ENCODE measurements around the gene DLD.
"Not testable (repeated sequence)": the region's sequence is repeated elsewhere in the genome, so short reads cannot be mapped to it uniquely, and the experiment has no call there.

DLD gene

DNA sequence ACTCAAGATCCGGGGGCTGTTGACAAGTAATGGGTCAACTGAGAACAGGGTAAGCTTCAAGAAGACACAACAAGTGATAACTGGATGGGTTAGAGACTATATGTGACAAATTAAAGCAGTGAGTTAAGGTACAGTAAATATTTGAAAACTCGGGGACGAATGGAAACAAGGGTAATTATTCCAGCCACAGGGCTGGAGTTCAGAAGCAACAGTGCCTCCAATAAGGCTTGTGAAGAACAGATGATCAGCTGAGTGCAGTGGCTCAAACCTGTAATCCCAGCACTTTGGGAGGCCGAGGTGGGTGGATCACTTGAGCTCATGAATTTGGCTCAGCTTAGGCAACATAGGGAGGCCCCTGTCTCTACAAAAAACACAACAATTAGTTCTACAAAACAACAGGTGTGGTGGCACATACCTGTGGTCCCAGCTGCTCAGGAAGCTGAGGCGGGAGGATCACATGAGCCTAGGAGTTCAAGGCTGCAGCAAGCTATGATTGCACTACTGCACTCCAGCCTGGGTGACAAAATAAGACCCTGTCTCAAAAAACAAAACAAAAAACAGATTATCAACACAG lies 20.5 kb upstream of the DLD start:
- Histone ChIP-seq H3K27ac (no peak overlapping the region), H3K4me3 (no peak overlapping the region)

DNA sequence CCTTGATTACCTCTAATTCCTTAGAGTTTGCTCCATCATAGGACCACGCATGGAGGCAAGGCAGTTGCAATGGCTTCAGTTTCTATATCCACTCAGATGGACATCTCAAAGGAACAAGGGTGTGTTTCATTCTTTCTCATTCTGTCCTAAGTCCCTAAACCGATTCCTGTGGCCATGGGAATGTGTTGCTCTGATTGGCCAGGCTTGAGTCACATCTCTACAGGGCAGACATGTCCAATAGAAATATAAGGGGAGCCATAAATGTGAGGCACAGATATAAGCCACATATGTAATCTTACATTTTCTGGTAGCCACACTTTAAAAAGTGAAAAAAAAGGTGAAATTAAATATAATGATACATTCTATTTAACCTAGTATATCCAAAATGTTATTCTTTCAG lies 16.9 kb upstream of the DLD start:
- Histone ChIP-seq H3K4me3 (no peak overlapping the region), H3K27ac (no peak overlapping the region)

DNA sequence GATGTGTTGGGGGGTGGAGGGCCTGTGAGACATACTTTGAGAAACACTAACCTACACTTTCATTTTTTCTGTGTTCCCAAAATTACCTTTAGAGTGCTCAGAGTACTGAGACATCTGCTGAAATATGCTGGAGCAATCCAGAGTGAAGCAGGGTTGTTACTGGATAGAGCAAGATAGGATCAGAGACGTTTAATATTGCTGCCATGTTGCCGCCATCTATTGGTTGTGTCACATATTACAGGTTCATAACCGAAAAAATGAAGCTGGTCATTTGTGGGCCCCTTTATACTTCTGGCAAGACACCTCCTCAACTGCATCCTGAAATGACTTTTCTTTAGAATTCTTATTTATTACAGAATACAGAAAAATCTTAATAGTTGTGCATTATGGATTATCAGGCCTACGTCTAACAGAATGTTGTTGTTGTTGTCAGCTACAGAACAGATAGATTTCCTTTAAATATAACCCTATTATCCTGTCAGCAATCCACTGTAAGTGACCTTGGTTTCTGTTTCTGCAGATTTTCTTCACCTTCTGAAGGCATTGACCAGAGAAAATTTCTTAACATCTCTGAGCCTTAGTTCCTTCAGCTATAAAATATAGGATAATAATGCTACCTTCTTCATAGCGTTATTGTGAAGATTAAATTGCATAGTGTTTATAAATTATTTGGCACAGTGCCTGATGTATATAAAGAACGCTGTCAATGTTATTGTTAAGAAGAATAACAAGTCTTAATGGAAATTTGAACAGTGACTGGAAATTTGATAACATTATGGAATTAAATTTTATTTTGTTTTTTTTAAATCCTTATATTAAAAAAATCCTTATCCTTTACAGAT lies 16.2 kb upstream of the DLD start:
- H3K27ac ChIP-seq = no peak overlapping the region
- H3K4me3 ChIP-seq = no peak overlapping the region

DNA sequence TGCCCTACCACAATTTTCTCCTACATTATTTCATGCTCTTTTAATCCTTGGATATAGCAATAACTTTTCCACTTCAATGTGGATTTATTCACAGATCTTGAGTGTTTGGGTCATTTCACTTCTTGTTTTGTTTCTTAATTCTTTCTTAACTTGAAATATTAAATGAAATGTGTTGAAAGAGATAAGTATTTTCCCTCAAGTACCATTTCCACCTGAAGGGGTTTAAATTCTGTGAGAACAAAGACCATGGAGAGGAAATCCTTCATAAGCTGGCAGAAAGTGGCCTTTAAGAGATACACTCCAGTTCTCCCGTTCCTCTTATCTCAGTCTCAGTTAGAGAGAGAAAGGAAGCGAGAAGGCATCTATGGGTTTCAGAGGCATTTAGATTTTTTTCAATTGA lies 14.1 kb upstream of the DLD start:
- Histone ChIP-seq H3K4me3 (no peak overlapping the region), H3K27ac (no peak overlapping the region)

DNA sequence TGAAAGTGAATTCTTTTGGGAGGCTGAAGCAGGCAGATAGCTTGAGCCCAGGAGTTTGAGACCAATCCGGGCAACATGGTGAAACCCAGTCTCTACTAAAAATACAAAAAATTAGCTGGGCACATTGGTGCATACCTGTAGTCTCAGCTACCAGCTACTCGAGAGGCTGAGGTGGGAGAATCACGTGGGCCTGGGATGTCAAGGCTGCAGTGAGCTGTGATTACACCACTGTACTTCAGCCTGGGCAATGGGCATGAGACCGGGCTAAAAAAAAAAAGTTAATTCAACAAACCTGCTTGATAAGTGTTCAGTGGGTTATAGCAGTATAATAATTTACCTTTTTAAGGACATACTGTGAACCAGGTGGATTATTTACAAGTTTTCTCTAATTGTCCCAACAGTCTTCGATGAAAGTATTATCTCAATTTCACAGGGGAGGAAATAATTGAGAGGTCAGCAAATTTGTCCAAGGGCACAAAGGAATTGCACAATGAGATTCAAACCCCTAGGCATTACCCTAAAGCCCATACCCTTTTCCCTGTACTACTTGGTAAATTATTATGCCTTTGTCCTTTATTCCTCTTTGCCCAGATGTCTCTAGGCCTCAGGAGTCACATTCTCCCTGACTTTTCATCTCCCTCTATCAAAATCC lies 13.1 kb upstream of the DLD start:
- H3K27ac ChIP-seq = no peak overlapping the region
- H3K4me3 ChIP-seq = no peak overlapping the region

DNA sequence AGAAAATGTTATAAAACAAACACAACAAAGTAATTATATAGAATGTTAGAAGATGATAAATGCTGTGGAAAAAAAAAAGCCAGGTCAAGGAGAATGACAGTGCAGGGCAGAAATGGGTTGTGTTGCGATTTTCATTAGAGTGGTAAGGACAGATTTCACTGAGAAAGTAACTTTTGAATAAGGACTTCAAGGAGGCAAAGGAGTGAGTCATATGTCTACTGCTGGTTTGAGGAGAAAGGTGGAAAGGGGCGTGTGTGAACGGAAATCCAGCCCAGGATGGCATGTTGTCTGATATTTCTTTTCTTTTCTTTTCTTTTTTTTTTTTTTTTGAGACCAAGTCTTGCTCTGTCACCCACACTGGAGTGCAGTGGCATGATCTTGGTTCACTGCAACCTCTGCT lies 12.3 kb upstream of the DLD start:
- no peak overlapping the region for H3K27ac ChIP-seq
- no peak overlapping the region for H3K4me3 ChIP-seq

DNA sequence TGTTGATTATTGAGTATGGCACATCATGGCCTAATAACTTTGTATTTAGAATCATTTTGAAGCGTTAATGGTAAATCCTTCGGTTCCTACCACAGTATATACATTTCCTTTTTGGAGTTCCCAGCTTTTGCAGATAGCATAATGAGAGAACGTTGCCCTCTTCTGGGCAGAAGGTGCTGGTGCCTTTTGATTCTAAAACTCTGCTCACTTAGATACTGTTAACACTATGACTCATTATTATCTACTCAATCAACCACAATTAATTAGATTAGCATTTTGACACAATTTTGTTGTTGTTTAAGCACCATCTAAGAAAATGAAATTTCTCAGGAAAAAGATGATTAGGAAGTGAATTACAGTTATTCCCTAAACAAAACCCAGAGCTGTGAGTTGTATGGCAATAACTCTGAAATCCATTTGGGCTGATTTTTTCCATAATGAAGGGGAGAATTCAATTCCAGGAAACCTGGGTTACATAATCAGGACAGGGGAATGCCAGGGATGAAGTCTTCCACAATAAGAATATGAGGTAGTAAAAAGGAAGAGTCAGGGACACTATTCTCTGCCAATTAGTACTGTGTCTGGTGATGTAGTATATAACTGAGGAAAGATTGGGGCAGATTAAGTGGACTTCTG lies 11.5 kb upstream of the DLD start:
- no peak overlapping the region for H3K27ac ChIP-seq

DNA sequence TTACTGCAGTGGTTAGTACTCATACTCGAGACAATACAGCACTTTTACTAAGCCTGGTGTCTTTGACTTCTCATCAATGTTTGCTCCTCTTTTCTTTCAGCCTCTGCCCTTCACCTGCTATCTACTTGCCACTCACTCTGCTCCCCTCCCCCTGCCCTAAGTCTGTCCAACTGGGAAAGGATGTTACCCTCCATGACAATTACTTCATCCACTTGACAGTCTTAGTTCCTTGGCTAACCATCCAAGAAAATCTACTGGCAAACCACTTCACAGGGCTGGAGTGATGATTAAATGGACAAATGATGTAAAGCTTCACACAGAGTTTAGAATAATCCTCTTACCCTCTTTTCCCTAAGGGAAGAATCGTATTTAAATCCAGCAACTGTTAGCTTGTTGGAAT lies 8.2 kb upstream of the DLD start:
- H3K27ac ChIP-seq = no peak overlapping the region
- H3K4me3 ChIP-seq = no peak overlapping the region

More for the DNA sequence above, 11.5 kb upstream of the DLD start:
- H3K4me3 ChIP-seq = no peak overlapping the region

DNA sequence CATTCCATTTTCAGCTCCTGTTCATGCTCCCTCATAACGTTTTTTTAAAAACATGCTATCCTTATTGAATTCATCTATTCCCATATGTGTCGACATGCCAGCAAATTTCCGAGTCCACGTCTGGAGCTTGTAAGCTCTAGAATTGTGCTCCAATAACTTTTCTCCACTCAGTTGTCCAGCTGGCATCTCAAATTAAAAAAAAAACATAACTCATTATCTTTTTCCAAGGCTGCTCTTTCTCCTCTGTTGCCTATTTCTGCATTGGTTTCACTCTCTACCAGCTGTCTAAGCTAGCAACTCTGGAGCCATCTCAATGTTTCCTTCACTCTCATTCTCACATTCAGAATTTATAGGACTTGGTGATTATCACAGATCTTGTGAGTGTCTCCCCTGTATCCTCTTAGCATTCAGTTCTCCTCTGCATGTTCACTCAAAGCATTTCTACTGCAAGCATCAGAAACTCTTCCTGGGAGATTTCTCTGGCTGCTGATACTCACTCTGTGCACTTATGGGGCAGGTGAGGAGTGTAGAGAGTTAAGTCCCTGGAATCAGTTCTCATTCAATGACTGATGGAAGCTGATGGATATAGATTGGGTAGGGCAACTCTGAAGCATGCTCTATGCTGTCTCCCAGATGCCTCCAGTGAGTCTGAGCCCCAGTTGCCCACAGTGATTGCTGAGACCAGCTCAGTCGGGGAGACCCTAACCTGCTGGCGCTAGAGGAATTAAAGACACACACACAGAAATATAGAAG lies 6.7 kb upstream of the DLD start:
- Histone ChIP-seq H3K4me3 (no peak overlapping the region), H3K27ac (no peak overlapping the region)

DNA sequence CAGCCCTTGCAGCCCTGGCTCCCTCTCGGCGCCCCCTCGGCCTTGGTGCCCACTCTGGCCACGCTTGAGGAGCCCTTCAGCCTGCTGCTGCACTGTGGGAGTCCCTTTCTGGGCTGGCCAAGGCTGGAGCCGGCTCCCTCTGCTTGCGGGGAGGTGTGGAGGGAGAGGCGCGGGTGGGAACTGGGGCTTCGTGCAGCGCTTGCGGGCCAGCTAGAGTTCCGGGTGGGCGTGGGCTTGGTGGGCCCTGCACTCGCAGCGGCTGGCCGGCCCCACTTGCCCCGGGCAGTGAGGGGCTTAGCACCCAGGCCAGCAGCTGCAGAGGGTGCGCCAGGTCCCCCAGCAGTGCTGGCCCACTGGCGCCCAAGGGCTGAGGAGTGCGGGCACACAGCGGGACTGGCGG lies 3.2 kb upstream of the DLD start:
- H3K4me3 ChIP-seq, H3K27ac ChIP-seq: not testable (repeated sequence)

DNA sequence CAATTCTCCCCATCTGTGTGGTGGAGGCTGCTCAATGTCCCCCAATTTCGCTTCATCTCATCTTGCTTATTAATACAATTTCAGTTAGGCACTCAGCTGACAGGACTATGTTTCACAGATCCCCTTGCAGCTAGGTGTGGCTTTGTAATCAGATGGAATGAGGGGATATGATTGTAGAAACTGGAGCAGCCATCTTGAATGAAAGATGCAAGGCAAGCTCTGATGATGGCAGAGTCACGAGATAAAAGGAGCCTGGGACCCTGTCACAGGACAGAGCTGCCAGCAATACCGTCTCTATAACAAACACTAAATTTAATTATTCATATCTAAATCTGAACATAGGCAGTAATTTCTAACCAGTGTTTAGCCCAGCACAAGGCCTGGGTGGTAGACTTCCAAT lies 991 bp upstream of the DLD start:
- Histone ChIP-seq H3K4me3 (no peak overlapping the region), H3K27ac (peak overlapping the region in 9 of 21 experiments; percentile 86 to 98 (median 96))

DNA sequence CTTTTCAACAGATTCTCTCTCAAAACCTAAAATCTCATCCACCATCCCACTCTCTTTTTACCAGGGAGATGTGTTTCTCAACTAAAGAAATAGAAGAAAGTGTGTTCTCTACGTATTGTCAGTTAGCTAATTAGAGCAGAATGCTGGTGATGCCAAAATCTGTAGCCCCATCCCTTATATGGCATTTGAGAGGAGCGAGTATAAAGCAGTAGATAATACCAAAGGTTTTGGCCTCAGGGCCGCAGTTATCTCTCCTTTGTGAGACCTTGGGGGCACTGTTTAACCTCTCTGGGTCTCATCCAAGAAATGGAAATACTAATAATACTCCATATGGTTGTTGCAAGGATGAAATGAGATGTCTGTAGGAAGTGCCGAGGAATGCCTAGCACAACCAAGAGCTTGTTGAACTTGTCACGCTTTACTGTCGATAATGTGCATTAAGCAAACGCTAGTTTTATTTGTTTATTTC lies 456 bp upstream of the DLD start:
- H3K27ac ChIP-seq = peak overlapping the region in 20 of 21 experiments; percentile 82 to 98 (median 95)
- H3K4me3 ChIP-seq = peak overlapping the region; percentile 63 to 89 (median 78)

DNA sequence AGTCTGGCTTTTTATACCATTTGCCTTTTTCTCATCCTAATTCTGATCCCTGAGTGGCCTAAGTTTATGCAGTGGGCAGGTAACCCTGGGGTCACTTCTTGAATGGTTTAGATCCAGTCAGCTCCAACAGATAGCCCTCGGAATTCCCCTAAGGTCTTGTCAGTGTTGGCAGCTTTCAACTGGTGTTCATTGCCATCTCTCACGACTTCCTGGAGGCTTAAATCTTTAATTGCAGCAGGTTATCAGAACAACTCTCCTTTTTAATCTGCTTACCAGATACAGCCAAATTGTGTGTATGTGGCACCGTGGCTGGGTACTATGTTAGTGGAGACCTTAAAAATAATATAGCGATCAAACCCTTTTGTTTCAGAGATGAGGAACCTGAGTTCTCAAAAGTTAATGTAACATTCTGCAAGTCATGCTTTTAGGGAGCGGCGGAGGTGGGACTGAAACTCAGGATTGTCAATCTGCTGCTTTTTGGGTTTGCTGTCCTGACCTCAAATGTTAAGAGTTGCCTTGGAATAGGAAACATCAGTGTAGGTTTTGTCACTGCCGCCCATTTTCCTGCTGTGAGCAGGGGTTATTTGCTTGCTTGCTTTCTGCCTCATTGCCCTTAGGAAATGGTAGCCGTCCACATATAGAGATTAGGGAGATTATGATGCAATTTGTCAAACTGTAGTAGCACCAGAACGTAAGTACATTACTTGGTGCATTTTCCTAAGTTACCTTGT lies 818 bp downstream of the DLD start:
- Histone ChIP-seq H3K27ac (peak overlapping the region; percentile 57 to 98 (median 95)), H3K4me3 (peak overlapping the region; percentile 63 to 89 (median 78))

DNA sequence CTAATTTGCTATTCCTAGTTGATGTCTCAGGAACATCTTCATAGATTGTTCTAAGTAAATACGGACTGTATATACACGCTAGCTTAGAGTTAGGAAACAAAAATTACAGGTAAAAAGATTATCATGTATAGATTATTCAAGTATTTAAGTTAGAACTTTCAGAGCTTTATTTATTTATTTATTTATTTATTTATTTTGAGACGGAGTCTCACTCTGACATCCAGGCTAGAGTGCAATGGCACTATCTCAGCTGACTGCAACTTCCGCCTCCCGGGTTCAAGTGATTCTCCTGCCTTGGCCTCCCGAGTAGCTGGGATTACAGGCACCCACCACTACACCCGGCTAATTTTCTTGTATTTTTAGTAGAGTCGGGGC lies 1.4 kb downstream of the DLD start:
- Histone ChIP-seq H3K27ac (peak overlapping the region in 5 of 21 experiments; percentile 86 to 98 (median 97)), H3K4me3 (peak overlapping the region in 4 of 7 experiments; percentile 63 to 89 (median 86))

DNA sequence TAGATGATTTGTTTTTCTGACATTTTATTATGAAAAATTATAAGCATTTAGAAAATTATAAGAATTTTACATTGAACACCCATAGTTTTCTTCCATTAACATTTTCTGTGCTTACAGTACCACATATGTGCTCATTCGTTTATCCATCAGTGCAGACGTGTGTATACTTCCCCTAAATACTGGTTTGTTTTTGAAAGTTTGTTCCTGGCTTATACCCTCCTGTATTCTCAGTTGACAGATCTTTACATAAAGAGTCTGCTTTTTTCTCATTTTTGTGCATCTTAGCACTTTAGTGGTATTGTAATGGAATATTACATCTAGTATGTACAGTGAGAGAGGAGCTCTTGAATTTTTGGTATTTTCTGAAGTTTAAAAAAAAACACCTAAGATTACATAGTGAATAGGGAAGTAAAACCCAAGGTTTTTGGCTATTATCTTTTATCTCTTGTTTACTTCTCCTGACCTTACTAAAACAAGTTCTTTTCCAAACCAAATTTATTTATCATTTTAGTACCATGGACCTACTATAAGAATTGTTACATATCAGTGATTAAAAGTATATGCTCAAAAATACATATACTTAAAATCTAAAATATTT lies 8.1 kb downstream of the DLD start:
- Histone ChIP-seq H3K27ac (no peak overlapping the region), H3K4me3 (no peak overlapping the region)

DNA sequence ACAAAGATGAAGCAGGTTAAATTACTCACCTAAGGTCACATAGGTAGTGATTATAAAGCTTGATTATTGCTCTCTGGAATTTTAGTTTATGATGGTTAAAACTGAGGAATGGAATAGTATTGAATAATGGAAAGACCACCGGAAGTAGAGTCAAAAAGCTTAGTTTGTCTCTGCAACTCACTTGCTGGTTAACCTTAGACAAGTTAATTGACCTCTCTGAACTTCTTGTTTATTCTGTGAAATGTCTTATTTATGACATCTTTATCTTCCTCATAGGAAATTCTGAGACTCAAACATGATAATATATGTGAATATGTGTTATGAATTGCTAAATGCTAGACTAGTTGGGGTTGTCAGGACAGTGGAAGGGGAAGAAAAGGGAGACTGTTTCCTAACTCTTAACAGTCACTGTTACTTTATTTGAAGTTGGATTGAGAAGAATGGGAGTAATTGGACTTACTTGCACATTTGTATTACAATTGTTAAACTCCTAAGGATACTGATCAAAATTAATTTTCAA lies 9.6 kb downstream of the DLD start:
- Histone ChIP-seq H3K4me3 (no peak overlapping the region), H3K27ac (no peak overlapping the region)

DNA sequence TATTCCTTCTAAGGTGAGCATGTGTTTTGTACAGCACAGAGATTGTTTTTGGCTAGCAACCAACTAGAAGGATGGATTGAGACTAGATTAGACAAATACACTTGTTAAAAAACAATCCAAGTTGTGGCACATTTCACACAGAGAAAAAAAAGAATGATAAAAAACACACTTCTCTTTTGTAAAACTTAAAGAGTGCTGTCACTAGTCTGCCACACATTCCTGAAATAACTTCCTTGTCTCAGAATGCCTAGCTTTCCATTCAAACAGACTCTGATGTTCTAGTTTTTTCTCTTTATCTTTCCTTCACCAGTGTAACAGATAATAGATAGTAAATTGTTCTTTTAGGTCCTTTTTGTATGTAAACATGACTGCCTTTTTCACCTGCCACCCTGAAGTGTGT lies 11.4 kb downstream of the DLD start:
- H3K4me3 ChIP-seq = no peak overlapping the region
- H3K27ac ChIP-seq = no peak overlapping the region

DNA sequence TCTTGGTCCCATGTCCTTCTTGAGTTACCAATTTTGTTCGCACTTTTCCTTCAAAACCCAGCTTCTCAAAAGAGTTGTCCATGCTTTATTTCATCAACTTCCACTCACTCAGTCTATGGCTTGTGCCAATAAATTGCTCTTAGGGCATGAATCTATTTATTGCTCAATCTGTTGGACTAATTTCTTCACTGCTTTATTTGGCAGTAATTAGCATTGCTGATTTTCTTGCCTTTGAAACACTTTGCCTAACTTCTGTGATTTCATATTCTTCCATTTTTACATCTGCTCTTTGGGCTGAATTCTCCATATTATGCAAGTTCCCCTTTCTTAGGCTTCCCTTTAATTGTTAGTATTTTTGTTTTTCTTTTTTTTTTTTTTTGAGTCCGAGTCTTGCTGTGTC lies 16.8 kb downstream of the DLD start:
- Histone ChIP-seq H3K27ac (no peak overlapping the region), H3K4me3 (no peak overlapping the region)

DNA sequence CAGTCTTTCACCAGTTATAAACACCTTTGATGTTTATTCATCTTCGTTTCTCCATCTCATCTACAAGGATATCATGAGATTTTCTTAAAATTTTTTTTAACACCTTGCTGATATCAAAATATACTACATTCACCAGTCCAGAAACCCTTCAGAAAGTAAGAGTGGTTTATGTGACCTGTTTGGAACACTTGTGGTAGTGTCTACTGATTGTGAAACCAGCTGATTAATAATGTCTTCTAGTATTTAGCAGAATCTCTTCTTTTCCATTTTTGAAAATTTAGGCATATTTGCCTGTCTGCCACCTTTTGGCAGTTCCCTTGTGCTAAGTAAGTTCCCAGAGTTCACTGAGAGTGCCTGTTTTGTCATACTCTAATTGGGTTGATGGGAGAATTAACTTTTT lies 18.5 kb downstream of the DLD start:
- no peak overlapping the region for H3K4me3 ChIP-seq
- no peak overlapping the region for H3K27ac ChIP-seq
